ENCODE measurements around the gene CNOT11. TPM values are rescaled to one million over a fixed set of nuclear protein-coding genes. Genes with fewer than 3 reads are reported as not detected.
A peak's percentile ranks its signal among the peaks of the same experiment; 100 is the strongest.
"Not testable (repeated sequence)": the region's sequence is repeated elsewhere in the genome, so short reads cannot be mapped to it uniquely, and the experiment has no call there.

CNOT11 gene
- total and polyA plus RNA-seq, 2 of the 8 experiments (the other 6 are each of a cell fraction or from before 2014, with no cell fraction given), result 41.5 to 54.6 TPM

GRCh38 chr2:101251246-101251781 is 1.4 kb upstream of the CNOT11 start:
- peaks cover 0 to 18% (median 10%) of the 10 kb centered on the region in 4 experiments; a peak in 4 of 7 replicates for H3K4me1 ChIP-seq (replicated peaks in 1 of 4; ENCODE audit: control insufficient read depth in 3 of 4, insufficient read depth in 4 of 4, low read length in 3 of 4)
- TF ChIP-seq HDAC2 (IDR thresholded peaks at IDR 0.05; ENCODE audit: borderline replicate concordance in 1 of 2, low read depth in 2 of 2, low read length in 2 of 2), result 0 out of 4 replicates have a peak, but pooled peaks of 1 of the 2 experiments have one; percentile 9
- TF ChIP-seq, protein P1, sequence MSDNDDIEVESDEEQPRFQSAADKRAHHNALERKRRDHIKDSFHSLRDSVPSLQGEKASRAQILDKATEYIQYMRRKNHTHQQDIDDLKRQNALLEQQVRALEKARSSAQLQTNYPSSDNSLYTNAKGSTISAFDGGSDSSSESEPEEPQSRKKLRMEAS (IDR thresholded peaks at IDR 0.05), result peak; percentile 41
- 0 out of 2 replicates have a peak, but pooled peaks have one; percentile 18 for TF ChIP-seq CHD1 (IDR thresholded peaks at IDR 0.05; ENCODE audit: low read depth, low read length)
- H3K36me3 ChIP-seq (ENCODE audit: control insufficient read depth in 2 of 4, insufficient read depth in 4 of 4, low read length in 3 of 4); FAIRE-seq; H4K8ac ChIP-seq (ENCODE audit: extremely low read depth, insufficient read depth, low read length); H3K79me1 ChIP-seq (ENCODE audit: low read depth, low read length); H3K4ac ChIP-seq (replicated peaks; ENCODE audit: insufficient read length, low read depth, low read length); H3K9me3 ChIP-seq (ENCODE audit: insufficient read depth in 2 of 2, low read depth in 1 of 2, low read length in 1 of 2); H3K9ac ChIP-seq (replicated peaks in 1 of 4; ENCODE audit: extremely low read depth in 1 of 4, low read depth in 3 of 4, low read length in 3 of 4); H3K14ac ChIP-seq (ENCODE audit: insufficient read length); H3K27me3 ChIP-seq (replicated peaks in 1 of 4; ENCODE audit: control insufficient read depth in 3 of 4, extremely low read depth in 1 of 4, insufficient read depth in 3 of 4, low read length in 3 of 4); H4K20me1 ChIP-seq (replicated peaks in 1 of 2; ENCODE audit: control insufficient read depth in 1 of 2, insufficient read depth in 2 of 2, low read length in 2 of 2); H2BK20ac ChIP-seq (ENCODE audit: low read length); H2AFZ ChIP-seq (ENCODE audit: low read length); H4K91ac ChIP-seq (replicated peaks; ENCODE audit: insufficient read length, low read length); H3K27ac ChIP-seq (ENCODE audit: low read depth, low read length); H2AK5ac ChIP-seq (ENCODE audit: low read depth, low read length); H2BK12ac ChIP-seq (ENCODE audit: low read depth, low read length); H3K18ac ChIP-seq (ENCODE audit: extremely low read depth, low read length); H2BK15ac ChIP-seq (ENCODE audit: low read length); H3K23me2 ChIP-seq (ENCODE audit: low read depth, low read length); H3K56ac ChIP-seq (replicated peaks; ENCODE audit: insufficient read length, low read depth, low read length); H2BK120ac ChIP-seq (replicated peaks; ENCODE audit: low read depth, low read length); H4K5ac ChIP-seq (ENCODE audit: insufficient read length, low read depth, low read length); H3K23ac ChIP-seq (ENCODE audit: insufficient read length): not testable (repeated sequence)
- peak overlapping the region in 3 of 4 experiments; percentile 4 to 88 (median 77); a peak in 6 of 8 replicates for H3K4me3 ChIP-seq (ENCODE audit: extremely low read depth in 1 of 4, insufficient read depth in 2 of 4, low read depth in 3 of 4, low read length in 4 of 4)
- H3K79me2 ChIP-seq (ENCODE audit: control insufficient read depth in 1 of 2, insufficient read depth in 2 of 2, low read length in 2 of 2), result peaks cover 9 to 28% of the 10 kb centered on the region in 2 experiments
- ChIA-PET CTCF (ENCODE audit: partially characterized antibody) (interaction anchor here (0.7 to 5.5 kb wide), 16 partner anchors 12 to 331 kb away, joined by 3 to 45 read pairs (median 4); partner anchors contain the start of gene RPL31), POLR2A (ENCODE audit: partially characterized antibody) (interaction anchor here (0.8 to 3.7 kb wide), 6 partner anchors 11 to 249 kb away, joined by 3 to 14 read pairs (median 6); partner anchors contain the start of gene RPL31)
- WGBS, 2 experiments (ENCODE audit: extremely low coverage in 1 of 2, insufficient coverage in 1 of 2, insufficient read length in 1 of 2, insufficient replicate concordance in 2 of 2, low coverage in 1 of 2, low lambda C conversion rate in 2 of 2, missing lambda C conversion rate in 1 of 2), result 13% methylated on average over 10 of the region's 10 CpGs; no CpG with 5 or more reads in 1 of the 2 experiments
- peak in 1 of 2 experiments; percentile 73 for DNase-seq (ENCODE audit: low read depth in 1 of 2, low spot score in 2 of 2)
- peak overlapping the region; percentile 76 to 83 for H3K4me2 ChIP-seq (ENCODE audit: insufficient read depth in 1 of 2, low read depth in 2 of 2, low read length in 2 of 2)
- peak overlapping the region; percentile 35; the same call in 1 of the 2 replicates for H2BK5ac ChIP-seq (ENCODE audit: low read depth, low read length)
